GM15510 (cell line): ENCODE measurements around the gene SPRYD3.

ENCODE experiments used
- POLR2A ChIP-seq: IDR thresholded peaks from 3 replicates; pipeline ENCODE4 v1.6.1; 2011; ENCODE audit warnings: borderline replicate concordance; ENCODE audit not compliant: insufficient read length; ENCODE audit errors: extremely low read depth

SPRYD3 gene

DNA sequence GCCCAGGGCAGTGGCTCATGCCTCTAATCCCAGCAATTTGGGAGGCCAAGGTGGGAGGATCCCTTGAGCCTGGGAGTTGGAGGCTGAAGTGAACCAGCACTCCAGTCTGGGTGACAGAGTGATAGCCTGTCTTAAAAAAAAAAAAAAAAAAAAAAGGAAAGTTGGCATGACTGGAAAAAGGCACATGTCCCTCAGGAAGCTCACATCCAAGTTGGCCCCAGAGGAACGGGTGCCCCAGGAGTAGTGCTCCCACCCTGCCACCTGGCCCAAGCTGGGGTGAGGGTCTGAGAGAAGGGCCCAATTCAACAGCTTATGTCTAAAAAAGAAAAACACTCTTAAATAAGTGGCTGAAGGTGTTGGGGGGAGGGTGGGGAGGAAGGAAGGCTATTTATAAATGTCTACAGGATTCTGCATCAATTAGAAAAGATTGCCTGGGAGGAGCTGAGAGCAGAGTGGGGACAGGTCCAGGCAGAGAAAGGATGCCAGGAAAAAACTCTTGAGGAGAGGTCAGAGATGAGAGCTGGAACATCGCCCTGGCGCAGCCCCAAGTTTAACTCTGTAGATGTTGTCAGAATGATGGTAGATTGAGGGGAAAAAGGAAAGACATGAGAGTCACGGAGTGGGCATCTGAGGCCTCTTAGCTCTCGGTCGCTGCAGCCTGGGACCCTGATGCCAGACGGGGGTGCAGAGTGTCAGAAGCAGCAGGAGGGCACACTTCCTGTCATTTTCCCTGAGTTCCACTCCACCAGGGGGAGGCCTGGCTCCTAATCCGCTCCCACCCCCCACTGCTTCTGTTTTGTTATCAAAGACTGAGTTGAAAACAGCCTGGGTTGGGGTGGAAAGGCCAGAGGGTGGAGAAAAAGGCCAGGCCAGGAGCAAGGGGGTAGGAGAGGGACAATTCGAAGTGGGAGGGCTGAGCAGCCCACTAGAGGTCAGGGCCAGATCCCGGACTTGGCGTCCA, 7.3 kb downstream of the SPRYD3 start:
- no peak for TF ChIP-seq POLR2A

DNA sequence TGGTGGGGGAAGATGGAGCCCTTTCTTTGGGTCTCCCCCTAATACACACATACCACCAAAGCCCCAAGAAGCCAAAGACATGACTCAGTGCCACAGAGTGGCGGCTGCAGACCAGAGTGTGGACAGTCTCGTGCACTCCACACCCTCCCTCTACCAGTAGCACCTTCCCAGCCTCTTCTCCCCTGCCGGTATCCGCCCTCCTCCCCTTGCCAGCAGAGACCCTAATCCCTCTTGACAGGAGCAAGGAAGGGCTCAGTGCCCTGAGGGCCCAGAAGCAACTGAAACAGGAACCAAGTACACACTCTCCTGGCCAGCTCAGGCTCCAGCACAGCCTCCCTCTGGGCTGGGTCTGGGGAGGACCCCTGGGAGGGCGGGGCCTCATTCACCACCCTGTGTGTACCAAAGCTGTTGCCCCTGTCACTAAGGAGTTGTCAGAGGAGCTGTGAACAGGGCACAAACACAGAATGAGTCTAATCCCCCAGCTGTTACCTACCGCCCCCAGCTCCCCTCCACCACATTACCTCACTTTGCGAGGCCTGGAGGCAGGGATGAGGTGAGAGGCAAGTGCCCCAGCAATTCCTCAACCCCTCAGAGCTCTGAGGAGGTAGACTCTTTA, 8.2 kb downstream of the SPRYD3 start:
- TF ChIP-seq POLR2A, result no peak

GRCh38 chr12:53069621-53070410, 9.4 kb downstream of the SPRYD3 start:
- TF ChIP-seq POLR2A, result no peak

GRCh38 chr12:53068811-53069585, 10.2 kb downstream of the SPRYD3 start:
- TF ChIP-seq POLR2A, result no peak

- no peak for TF ChIP-seq POLR2A
Observed at GRCh38 chr12:53067993-53068770, 11.0 kb downstream of the SPRYD3 start.

- no peak for TF ChIP-seq POLR2A
Observed at GRCh38 chr12:53067074-53067992, 11.9 kb downstream of the SPRYD3 start.

DNA sequence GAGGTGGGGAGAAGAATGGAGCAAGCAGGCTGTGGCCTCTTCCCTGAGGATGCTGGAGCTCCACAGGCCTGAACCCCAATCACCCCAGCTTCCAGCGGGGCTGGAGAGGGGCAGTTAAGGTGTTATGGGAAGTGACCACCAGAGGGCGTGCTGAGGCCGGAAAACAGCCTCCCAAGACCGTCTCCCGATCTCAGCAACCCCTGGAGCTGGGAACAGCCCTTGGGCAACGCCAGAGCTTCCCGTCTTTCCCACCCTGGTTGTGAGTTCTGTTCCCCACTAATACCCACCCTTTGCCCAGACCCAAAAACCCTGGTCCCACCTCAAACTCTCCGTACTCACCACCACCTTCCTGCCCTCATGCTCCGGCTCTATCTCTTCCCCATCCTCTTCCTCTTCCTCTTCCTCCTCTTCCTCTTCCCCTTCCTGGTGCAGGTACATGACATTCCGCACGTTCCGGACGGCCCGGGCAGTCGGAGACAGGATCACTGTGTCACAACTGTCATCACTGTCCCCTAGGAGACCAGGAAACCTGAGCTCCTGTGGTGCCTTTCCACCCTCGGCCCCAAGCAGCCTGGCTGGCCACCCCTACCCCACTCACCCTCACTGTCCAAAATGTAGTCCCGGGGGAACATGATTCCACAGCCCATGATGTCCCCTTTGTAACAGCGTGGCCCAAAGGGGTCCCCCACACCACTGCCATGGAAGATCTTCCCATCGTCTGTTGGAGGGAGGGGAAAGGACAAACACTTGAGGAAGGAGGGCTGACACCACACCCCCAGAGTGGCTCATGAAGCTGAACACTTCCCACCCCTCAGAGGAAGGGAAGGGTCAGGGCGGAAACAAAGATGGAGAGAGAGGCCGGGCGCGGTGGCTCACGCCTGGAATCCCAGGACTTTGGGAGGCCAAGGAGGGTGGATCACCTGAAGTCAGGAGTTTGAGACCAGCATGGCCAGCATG, 12.9 kb downstream of the SPRYD3 start:
- TF ChIP-seq POLR2A, result no peak

DNA sequence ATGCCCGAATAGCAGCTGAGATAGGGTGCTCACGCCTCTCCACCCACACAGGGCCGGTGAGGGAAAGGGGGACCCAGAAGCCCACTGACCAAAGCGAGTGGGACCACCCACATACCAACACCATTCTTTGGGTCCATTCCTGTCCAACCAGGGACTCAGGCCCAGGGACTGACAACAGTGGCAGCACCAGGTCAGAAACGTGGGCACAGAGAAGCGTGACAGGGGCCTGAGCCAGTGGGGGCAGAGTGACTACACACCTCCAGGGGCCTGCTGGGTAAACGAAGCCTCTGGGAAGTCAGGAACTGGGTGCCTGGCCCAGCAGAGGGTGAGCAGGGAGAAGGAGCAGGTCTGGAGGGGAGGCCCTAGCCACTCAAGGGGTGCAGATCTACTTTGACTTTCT, 13.7 kb downstream of the SPRYD3 start:
- no peak for TF ChIP-seq POLR2A

GRCh38 chr12:53064613-53065436, 14.4 kb downstream of the SPRYD3 start:
- TF ChIP-seq POLR2A, result no peak

- no peak for TF ChIP-seq POLR2A
Observed at GRCh38 chr12:53063708-53064612, 15.2 kb downstream of the SPRYD3 start.
